CMK (cell line): ENCODE data around the gene MLEC.

Experiments used
- DNase-seq: peaks from one replicate; pipeline ENCODE4 v3.0.0-alpha.2; 2010; ENCODE audit warnings: low read depth

The MLEC gene

DNA sequence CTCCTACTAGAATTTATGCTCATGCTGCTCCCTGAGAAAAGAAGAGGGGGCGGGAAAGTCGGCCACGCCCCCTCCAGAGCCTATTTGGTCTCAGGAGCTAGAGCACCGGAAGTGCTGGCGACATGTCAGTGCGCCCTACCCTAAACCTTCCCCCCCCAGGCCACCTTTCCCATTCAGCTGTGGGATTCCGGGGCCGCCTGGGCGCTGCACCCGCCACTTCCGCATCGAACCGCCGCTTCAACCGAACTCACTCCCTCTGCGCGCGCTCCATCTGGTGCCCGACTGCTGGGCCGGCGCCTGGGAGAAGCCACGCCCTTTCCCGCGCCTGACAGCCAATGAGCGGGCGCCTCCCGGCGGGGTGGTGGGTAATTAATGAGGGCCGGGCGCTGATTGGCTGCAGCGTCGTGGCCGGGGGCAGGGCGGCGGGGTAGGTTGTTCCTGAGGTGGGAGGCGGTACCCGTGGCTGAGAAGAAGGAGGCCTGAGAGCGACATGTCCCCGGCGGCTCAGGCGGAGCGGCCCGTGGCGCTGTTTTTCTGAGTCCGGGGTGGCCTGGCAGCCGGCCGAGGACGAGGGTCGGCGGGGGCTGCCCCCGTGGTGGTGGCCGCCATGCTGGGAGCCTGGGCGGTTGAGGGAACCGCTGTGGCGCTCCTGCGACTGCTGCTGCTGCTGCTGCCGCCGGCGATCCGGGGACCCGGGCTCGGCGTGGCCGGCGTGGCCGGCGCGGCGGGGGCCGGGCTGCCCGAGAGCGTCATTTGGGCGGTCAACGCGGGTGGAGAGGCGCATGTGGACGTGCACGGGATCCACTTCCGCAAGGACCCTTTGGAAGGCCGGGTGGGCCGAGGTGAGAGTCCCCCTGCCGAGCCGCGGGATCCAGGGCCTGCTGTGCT is at the start of gene MLEC:
Gene MLEC (plus strand): TSS at position 460 of the 888 bp plus-strand sequence. CDS start 148 bp downstream, at position 608.
- DNase-seq: peak; percentile 96

GRCh38 chr12:120639771-120640721 is 46.9 kb upstream of the MLEC start, which contains the start of gene CABP1:
CABP1 (plus strand) TSS chr12:120640626; CDS start chr12:120640686, 60 bp downstream.
- DNase-seq: no peak

- no peak for DNase-seq
These were observed 45.8 kb upstream of the MLEC start for GRCh38 chr12:120640861-120641833.

- DNase-seq: no peak
These were observed 44.8 kb upstream of the MLEC start for GRCh38 chr12:120642121-120642520.

- no peak for DNase-seq
These were observed 44.1 kb upstream of the MLEC start for GRCh38 chr12:120642826-120643225.

DNA sequence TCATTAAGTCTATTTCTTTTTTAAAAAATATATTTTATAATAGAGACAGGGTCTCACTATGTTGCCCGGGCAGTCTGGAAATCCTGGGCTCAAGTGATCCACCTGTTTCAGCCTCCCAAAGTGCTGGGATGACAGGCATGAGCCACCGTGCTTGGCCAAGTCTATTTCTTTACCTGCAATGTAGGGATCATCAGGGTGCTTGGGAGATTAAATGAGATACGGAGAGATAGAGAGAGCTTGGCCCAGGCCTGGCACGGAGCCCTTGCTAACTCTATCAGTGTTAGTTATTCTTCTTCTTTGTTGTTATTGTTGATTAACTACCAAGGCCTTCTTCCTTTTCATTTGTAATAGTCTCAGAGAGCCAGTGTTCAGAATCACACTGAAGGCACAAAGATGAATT is 43.4 kb upstream of the MLEC start:
- DNase-seq: no peak

- no peak for DNase-seq
These were observed 40.9 kb upstream of the MLEC start for GRCh38 chr12:120646044-120646443.

- no peak for DNase-seq
These were observed 39.6 kb upstream of the MLEC start for GRCh38 chr12:120647375-120647755.

DNA sequence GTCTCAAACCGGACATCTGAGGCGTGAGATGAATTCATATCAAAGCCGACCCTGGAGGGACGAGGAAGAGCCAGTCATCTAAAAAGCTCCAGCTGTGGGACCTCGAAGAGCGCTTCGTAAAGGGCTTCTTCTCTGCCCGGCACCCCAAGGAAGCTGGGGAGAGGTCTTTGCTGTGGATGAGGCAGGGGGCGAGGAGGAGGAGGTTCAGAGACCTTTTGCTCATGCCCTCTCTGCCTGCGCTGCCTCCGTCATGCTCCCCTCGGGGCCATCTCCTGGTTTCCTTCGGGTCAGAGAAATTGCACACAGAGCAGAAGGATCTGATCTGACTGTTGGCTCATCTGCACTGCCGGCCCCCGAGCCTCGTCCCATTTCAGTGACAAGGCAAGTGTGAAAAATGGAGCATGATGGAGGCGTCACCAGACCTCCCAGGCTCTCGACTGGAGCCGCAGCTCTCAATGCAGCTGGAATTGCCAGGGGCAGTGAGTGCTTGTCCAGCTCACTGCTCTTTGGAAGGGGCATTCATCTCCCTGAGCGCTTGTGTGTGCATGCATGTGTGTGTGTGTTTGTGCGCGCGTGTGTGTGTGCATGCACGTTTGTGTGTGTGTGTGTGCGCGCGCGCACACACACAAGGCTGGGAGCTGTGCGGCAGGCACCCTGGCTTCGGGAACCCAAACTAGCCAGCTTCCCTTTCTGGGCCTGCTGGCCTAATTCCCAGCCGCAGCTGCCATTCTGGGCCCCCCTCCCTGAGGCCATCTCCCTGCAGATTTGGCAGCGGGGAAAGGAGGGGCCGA is 37.3 kb upstream of the MLEC start:
- no peak for DNase-seq

GRCh38 chr12:120650233-120650690 is 36.7 kb upstream of the MLEC start:
- no peak for DNase-seq

- no peak for DNase-seq
These were observed 35.1 kb upstream of the MLEC start for GRCh38 chr12:120651821-120652220.

DNA sequence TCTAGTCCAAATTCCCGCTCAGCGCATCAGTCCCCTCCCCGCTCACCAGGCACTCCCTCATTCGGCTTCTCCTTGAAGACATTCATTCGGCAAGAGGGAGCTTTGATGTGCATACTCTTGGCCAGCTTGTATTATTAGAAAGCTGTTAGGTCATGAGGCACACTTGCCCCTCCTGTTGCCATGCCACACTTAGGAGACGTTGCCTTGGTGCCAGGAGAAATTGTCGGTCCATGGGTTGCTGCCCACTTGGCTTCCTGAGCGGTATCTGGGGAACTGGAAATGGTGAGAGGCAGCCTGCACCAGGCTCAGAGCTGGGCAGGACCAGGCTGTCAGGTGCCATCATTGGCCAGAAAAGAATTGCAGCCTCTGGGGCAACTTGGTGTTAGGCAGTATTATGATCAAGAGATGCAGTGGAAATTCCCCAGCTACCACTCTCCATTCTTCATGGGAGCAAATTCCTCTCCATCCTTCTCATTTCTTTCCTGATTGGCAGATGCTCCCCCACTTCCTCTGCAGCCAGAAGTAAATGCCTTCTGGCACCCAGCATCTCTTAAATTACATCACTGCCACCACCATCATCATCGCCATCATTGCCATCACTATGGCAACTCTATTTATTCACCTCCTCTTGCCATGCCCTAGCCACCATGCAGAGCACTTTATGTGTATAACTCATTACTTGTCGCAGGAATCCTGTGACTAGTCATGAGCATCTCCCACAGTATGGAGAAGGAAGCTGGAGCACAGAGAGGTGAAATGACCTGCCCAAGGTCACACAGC is 34.1 kb upstream of the MLEC start:
- DNase-seq: no peak

DNA sequence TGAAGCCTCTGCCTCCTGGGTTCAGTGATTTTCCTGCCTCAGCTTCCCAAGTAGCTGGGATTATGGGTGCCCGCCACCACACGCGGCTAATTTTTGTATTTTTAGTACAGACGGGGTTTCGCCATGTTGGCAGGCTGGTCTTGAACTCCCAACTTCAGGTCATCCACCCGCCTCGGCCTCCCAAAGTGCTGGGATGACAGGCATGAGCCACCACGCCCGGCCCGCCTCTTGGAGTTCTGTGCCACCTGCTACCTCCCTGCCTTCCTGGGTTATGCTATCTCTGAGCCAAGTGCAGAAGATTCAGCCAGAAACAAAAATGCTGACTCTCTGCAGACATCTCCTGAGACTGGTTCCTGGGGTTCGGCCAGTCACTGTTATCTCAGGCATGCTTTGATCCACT is 33.3 kb upstream of the MLEC start:
- DNase-seq: no peak

- DNase-seq: no peak
These were observed 32.3 kb upstream of the MLEC start for GRCh38 chr12:120654656-120655055.

DNA sequence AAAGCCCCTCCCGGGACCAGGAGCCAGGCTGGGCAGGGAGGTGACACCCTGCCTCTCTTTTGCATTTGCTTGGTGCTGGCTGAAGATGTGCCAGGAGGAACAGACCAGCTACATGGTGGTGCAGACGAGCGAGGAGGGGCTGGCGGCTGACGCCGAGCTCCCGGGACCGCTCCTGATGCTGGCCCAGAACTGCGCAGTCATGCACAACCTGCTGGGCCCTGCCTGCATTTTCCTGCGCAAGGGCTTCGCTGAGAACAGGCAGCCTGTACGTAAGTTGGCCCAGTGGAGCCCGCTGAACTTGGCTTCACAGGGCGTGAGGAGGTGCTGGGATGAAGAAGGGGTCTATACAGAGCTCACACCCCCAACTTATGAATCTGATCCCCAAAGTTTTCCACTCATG is 30.9 kb upstream of the MLEC start:
- no peak for DNase-seq

DNA sequence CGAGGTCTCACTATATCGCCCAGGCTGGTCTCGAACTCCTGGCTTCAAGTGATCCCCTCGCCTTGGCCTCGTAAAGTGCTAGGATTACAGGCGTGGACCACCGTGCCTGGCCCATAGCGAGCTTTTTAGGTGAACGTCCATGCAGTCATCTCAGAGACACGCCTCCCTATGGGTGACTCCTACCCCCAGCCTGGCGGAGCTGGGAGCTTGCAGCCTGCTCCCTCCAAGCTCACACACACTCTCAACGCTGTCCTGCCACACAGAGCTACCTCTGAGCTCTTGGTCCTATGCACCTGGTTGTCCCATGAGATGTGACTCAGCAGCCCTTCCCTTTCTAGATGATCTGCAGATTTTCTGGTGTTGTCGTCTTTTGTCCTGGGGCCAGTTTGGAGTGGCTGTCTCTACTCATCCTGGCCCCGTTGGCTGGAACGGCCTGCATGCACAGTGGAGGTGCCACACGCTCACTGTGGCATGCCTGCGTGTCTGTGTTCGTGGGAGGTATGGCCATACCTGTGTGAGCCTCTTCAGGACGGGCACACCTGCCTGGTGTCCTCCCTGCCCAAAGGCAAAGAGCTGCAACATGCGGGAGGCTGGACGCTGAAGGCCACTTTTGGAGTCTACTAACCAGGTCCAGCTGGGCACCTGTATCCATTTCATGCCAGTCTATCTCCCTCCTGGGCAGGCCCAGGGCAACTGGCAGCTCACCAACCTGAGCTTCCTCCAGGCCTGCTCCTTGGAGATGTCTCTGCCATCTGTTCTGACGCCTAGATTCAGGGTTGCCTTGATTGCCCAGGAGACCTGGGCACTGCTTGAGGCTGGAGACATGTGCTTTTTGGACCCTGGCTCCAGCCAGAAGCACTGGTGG is 28.4 kb upstream of the MLEC start:
- DNase-seq: no peak

GRCh38 chr12:120659151-120659525 is 27.8 kb upstream of the MLEC start:
- no peak for DNase-seq

GRCh38 chr12:120661432-120661831 is 25.5 kb upstream of the MLEC start:
- no peak for DNase-seq

- DNase-seq: no peak
These were observed 24.1 kb upstream of the MLEC start for GRCh38 chr12:120662879-120663278.
